Bronchial epithelial cell (primary cell): ENCODE measurements around the gene LTBP1. TPM values are rescaled to one million over a fixed set of nuclear protein-coding genes. Genes with fewer than 3 reads are reported as not detected.

Experiments
- DNase-seq: peaks from one replicate; pipeline ENCODE4 v3.0.0-alpha.2; 2010; ENCODE audit warnings: low read depth
- FAIRE-seq: peaks from 2 replicates; lab custom pipeline; 2011; peaks lifted over from hg19 to GRCh38; lab: Jason Lieb, UNC
- H3K27me3 ChIP-seq: 2 replicates; pipeline ENCODE4 v1.5.1; 2011; ENCODE audit warnings: low read length; ENCODE audit not compliant: control insufficient read depth, insufficient read depth
- H3K36me3 ChIP-seq: 2 replicates; pipeline ENCODE4 v1.5.1; 2011; ENCODE audit warnings: low read length; ENCODE audit not compliant: control insufficient read depth, insufficient read depth
- H3K4me3 ChIP-seq: 2 replicates; pipeline ENCODE4 v1.5.1; 2011; ENCODE audit warnings: mild to moderate bottlenecking, low read depth, low read length, control low read depth
- CTCF ChIP-seq: IDR thresholded peaks from 2 replicates; pipeline ENCODE4 v1.5.1; 2011; ENCODE audit warnings: mild to moderate bottlenecking, moderate library complexity, low read length, control low read depth, inconsistent platforms; ENCODE audit not compliant: insufficient read depth, severe bottlenecking
- total RNA-seq: library from RNA; depleted of rRNA; stranded (reverse); fragments of >200 nt; gene quantifications from 2 replicates; pipeline ENCODE4 v1.2.1, GENCODE V29; 2014

Gene LTBP1
- total RNA-seq, 1 donor from 2014 or later: 6.6 TPM

GRCh38 chr2:33107690-33108482 is 161.1 kb downstream of the LTBP1 start:
- H3K27me3 ChIP-seq: no peaks in the 10 kb centered on the region
- FAIRE-seq: no peak
- no peak overlapping the region for H3K4me3 ChIP-seq
- no peaks in the 10 kb centered on the region for H3K36me3 ChIP-seq
- peak; percentile 9 for DNase-seq
- TF ChIP-seq CTCF: no peak

GRCh38 chr2:33108483-33109443 is 162.0 kb downstream of the LTBP1 start:
- DNase-seq (peak; percentile 72), FAIRE-seq (no peak)
- Histone ChIP-seq H3K36me3 (no peaks in the 10 kb centered on the region), H3K27me3 (no peaks in the 10 kb centered on the region), H3K4me3 (no peak overlapping the region)
- no peak for TF ChIP-seq CTCF

- FAIRE-seq (no peak), DNase-seq (peak; percentile 77)
- Histone ChIP-seq H3K4me3 (no peak overlapping the region), H3K36me3 (no peaks in the 10 kb centered on the region), H3K27me3 (no peaks in the 10 kb centered on the region)
- no peak for TF ChIP-seq CTCF
Measured at GRCh38 chr2:33110461-33110860, 163.7 kb downstream of the LTBP1 start.

- Histone ChIP-seq H3K4me3 (no peak overlapping the region), H3K27me3 (no peaks in the 10 kb centered on the region), H3K36me3 (no peaks in the 10 kb centered on the region)
- FAIRE-seq: no peak
- no peak for TF ChIP-seq CTCF
- DNase-seq: peak; percentile 87
Measured at GRCh38 chr2:33111002-33111446, 164.3 kb downstream of the LTBP1 start.

GRCh38 chr2:33115196-33115595 is 168.4 kb downstream of the LTBP1 start:
- FAIRE-seq (no peak), DNase-seq (no peak)
- H3K4me3 ChIP-seq: no peak overlapping the region
- no peaks in the 10 kb centered on the region for H3K36me3 ChIP-seq
- no peaks in the 10 kb centered on the region for H3K27me3 ChIP-seq
- TF ChIP-seq CTCF: no peak
